ENCODE data around the gene CD68.

GRCh38 chr17:7538891-7539545 lies 40.4 kb upstream of the CD68 start:
- TF ChIP-seq, protein P1, sequence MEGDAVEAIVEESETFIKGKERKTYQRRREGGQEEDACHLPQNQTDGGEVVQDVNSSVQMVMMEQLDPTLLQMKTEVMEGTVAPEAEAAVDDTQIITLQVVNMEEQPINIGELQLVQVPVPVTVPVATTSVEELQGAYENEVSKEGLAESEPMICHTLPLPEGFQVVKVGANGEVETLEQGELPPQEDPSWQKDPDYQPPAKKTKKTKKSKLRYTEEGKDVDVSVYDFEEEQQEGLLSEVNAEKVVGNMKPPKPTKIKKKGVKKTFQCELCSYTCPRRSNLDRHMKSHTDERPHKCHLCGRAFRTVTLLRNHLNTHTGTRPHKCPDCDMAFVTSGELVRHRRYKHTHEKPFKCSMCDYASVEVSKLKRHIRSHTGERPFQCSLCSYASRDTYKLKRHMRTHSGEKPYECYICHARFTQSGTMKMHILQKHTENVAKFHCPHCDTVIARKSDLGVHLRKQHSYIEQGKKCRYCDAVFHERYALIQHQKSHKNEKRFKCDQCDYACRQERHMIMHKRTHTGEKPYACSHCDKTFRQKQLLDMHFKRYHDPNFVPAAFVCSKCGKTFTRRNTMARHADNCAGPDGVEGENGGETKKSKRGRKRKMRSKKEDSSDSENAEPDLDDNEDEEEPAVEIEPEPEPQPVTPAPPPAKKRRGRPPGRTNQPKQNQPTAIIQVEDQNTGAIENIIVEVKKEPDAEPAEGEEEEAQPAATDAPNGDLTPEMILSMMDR (IDR thresholded peaks at IDR 0.05): no peak
- TF ChIP-seq EZH2 (IDR thresholded peaks at IDR 0.05) (no peak), EZH2phosphoT487 (IDR thresholded peaks at IDR 0.05) (no peak)
